ENCODE measurements around the gene NDUFB10.

GRCh38 chr16:1940273-1941161 lies 18.8 kb upstream of the NDUFB10 start:
- TF ChIP-seq, protein P1, sequence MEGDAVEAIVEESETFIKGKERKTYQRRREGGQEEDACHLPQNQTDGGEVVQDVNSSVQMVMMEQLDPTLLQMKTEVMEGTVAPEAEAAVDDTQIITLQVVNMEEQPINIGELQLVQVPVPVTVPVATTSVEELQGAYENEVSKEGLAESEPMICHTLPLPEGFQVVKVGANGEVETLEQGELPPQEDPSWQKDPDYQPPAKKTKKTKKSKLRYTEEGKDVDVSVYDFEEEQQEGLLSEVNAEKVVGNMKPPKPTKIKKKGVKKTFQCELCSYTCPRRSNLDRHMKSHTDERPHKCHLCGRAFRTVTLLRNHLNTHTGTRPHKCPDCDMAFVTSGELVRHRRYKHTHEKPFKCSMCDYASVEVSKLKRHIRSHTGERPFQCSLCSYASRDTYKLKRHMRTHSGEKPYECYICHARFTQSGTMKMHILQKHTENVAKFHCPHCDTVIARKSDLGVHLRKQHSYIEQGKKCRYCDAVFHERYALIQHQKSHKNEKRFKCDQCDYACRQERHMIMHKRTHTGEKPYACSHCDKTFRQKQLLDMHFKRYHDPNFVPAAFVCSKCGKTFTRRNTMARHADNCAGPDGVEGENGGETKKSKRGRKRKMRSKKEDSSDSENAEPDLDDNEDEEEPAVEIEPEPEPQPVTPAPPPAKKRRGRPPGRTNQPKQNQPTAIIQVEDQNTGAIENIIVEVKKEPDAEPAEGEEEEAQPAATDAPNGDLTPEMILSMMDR (IDR thresholded peaks at IDR 0.05; ENCODE audit: poor library complexity, severe bottlenecking): no peak
- no peak for TF ChIP-seq RAD21 (conservative IDR thresholded peaks at IDR 0.05)
- TF ChIP-seq REST (IDR thresholded peaks at IDR 0.05; ENCODE audit: borderline replicate concordance): no peak
- TF ChIP-seq EZH2 (IDR thresholded peaks at IDR 0.05; ENCODE audit: borderline replicate concordance, insufficient read depth, low read length, poor library complexity, severe bottlenecking): no peak
- TF ChIP-seq POLR2AphosphoS5 (IDR thresholded peaks at IDR 0.05): no peak
- no peak for TF ChIP-seq EP300 (conservative IDR thresholded peaks at IDR 0.05; ENCODE audit: poor library complexity, severe bottlenecking)
- TF ChIP-seq TAF1 (IDR thresholded peaks at IDR 0.05; ENCODE audit: low read depth): no peak
- TF ChIP-seq SMC3 (conservative IDR thresholded peaks at IDR 0.05; ENCODE audit: poor library complexity): no peak
- no peak for TF ChIP-seq MXI1 (conservative IDR thresholded peaks at IDR 0.05; ENCODE audit: poor library complexity, severe bottlenecking)
